ENCODE results near the gene ENPP7.

Gene ENPP7

GRCh38 chr17:79732804-79733691 lies 2.3 kb downstream of the ENPP7 start:
- DNase-seq, result no peak

DNA sequence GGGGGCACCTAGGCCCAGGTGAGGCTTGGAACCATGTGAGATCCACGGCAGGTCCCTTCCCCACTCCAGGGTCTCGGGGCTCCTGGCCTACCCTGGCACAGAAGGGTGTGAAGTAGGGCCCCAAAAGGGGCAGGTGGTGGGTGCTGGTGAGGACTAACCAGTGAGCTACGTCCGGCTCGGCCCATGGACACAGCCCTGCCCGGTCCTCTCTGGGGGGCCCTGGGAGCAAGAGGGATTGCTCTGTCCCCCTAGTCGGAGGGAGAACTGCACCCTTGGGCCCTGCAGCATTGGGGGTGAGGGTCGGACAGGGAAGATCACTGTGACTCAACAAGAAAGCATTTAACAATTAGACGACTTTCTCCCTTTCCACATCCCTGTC lies 2.9 kb downstream of the ENPP7 start:
- DNase-seq, result no peak

GRCh38 chr17:79735096-79735495 lies 4.4 kb downstream of the ENPP7 start:
- DNase-seq, result no peak

- no peak for DNase-seq
These were observed 6.5 kb downstream of the ENPP7 start for GRCh38 chr17:79737046-79737921.

- no peak for DNase-seq
These were observed 7.3 kb downstream of the ENPP7 start for GRCh38 chr17:79737922-79738578.

DNA sequence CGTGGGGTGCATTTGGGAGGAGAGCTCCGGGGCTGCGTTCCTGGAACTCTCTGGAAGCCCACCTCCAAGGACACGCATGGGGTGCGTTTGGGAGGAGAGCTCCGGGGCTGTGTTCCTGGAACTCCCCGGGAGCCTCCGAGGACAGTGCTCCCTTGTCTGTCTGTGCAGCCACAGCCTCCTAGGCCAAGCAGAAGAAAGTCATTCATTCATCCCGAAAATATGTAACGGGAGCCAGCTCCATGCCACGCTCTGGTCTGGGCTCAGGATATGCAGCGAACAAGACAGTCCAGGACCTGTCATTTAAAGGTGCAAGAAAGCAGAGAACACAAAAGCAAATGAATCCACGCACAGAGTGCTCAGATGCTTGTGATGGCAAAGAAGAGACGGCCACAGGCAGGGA lies 7.9 kb downstream of the ENPP7 start:
- DNase-seq, result no peak

GRCh38 chr17:79739148-79740062 lies 8.7 kb downstream of the ENPP7 start:
- DNase-seq, result no peak

DNA sequence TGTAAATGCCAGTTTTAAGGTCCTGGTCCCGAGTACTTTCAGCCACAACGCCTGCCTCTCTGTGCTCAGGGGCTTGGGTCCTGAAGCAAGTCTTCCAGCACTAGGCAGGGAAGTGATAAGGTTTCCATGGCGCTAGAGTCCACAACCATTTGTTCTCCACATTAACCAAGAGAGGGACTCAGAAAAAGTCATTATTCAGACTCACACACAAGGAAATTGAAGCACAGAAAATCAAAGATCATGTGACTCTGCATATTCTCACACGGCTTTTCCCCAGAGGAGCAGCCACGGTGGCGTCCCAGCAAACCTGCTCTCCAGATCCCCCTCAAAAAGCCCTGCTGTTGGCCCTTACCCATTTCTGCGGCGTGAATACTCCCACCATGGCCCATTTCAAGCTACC lies 9.7 kb downstream of the ENPP7 start:
- DNase-seq, result no peak

GRCh38 chr17:79741401-79741750 lies 10.6 kb downstream of the ENPP7 start:
- DNase-seq, result no peak

DNA sequence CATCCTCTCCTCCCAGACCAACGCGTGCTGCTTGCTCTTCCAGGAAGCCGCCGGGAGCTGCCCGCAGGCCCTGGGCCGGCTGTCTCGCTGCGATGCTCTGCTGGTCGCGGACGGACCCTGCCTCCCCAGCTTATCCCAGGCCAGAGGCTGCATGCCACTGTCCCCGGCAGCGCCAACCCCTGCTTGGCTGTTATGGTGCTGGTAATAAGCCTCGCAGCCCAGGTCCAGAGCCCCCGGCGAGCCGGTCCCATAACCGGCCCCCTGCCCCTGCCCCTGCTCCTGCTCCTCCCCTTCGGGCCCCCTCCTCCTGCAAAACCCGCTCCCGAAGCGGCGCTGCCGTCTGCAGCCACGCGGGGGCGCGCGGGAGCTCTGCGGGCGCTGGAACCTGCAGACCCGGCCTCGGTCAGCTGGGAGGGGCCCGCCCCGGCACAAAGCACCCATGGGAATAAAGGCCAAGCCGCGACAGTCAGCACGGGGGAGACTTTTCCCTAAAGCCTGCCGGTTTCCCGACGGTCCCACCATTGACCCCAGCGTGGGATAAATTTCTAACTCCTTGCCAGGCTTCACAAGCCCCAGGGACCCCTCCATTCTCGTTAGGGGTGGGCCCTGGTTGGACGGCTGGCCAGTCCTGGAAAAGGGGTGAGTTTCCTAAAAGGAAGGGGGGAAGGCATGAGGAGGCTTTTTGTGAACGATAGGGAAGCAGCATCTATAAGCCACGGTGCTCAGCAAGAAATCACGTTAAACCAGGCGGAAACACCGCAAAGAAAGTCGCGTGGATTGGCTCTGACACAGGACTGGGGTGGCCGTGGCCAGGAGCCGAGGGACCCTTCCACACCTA lies 11.2 kb downstream of the ENPP7 start:
- peak; percentile 86 for DNase-seq

- no peak for DNase-seq
These were observed 11.8 kb downstream of the ENPP7 start for GRCh38 chr17:79742589-79742918.

DNA sequence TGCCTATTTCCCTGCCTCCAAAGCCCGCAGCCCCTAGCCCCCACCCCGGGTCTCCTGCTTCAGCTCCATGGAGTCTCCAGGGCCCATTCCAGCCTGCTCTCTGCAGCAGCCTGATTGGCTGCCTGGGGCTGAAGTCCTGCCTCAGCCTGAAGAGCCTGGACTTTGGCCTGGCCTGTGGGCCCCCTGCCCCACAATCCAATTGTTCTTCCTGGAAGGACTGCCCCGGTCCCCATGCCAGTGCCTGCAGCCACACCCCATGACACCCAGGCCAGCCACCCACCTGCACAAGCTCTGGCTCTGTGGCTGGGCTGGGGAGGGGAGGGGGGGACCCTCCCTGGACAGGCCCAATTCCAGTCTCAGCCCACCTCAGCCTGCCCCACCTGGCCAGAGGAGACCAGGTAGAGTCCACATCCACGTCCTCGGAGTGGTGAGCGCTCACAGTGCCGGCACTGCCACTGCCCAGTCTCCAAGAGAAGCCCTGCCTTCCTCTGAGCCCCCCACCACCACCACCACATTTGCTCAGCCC lies 12.3 kb downstream of the ENPP7 start:
- DNase-seq, result no peak

GRCh38 chr17:79743614-79744013 lies 12.9 kb downstream of the ENPP7 start:
- DNase-seq, result no peak

DNA sequence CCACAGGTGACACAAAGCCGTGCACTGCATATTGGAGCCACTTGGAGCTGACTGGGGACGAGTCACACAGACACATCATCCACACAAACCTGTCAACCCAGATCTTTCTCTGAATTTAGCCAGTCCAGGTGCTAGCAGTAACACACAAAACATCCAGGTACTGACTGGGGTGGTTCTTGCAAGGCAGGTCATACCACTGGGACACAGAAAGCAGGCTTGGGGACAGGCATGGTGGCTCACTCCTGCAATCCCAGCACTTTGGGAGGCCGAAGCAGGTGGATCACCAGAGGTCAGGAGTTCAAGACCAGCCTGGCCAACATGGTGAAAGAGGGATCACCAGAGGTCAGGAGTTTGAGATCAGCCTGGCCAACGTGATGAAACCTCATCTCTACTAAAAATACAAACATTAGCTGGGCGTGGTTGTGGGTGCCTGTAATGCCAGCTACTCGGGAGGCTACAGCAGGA lies 14.9 kb downstream of the ENPP7 start:
- DNase-seq, result no peak

- no peak for DNase-seq
These were observed 16.3 kb downstream of the ENPP7 start for GRCh38 chr17:79746889-79747507.

DNA sequence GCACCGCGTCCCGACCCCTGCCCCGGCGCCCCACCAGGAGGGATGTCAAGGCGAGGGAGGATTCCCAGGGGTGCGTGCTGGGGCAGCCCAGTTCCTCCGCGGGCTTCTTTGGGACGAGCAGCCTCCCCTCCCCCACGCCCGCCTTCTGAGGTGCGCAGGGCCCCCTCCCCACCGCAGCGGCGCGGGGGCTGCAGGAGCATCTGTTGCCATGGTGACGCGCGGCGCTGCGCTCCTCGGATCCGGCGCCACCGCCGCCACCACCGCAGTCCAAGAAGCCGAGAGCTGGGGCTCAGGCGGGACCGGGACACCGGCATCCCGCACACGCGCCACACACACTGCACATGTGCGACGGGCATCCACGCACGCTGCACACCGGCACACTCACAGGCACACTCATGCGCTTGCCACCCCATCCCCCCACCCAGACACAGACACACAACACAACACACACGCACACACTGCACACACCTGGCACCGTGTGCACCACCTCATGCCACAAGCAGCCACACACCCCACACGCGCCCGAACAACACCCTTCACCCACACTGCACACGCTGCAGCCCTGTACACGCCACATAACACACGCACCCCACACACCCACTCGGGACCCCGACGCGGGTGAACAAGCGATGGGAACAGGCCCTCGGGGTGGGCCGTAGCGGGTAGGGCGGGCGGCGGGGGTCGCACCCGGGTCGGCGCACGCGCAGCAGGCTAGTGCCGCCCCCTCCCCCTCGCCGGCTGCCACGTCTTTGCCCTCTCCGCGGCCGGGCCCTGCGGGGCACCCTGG lies 17.0 kb downstream of the ENPP7 start:
- DNase-seq, result no peak

- no peak for DNase-seq
These were observed 17.8 kb downstream of the ENPP7 start for GRCh38 chr17:79748295-79749099.

- DNase-seq, result no peak
These were observed 18.5 kb downstream of the ENPP7 start for GRCh38 chr17:79749156-79749815.
